Measurements from ENCODE around the gene CFAP53.
"Not testable (repeated sequence)": the region's sequence is repeated elsewhere in the genome, so short reads cannot be mapped to it uniquely, and the experiment has no call there.

The CFAP53 gene

DNA sequence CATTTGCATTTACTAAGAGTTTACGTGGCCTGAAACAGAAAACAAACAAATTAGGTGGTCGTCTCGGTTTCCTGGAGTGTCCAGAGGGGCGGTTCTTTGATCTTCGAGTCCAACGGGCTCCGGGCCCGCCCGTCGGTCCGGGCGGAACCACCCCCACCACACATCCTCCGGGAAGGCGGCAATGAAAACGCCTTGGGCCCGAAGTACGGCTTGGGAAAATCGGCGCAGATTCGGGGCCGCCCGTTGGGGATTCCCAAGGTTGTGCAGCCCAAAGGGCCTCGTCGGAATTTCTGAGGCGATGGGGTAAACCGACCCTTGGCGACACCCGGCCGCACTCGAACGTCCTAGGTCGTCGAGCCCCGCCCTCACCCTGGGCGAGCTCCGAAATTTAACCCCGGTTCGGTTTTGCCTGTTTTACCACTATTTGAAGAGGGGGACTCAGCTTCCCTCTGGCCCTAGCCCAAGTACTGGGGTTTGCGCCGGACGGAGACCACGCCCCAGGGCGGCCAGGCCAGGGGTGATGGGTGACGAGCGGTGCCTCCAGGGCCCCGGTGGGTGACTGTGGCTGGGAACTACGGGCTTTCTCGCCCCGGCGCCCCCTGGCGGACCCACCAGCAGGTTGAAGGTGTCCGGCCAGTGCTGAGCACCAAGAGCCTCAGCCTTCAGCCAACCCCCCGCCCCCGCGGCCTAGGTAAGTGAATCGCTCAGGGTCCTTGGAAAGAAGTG is 1.9 kb upstream of the CFAP53 start:
- peak; percentile 32 to 73 for DNase-seq

GRCh38 chr18:50262977-50263376 is 3.3 kb downstream of the CFAP53 start:
- no peak for DNase-seq

GRCh38 chr18:50250935-50251334 is 15.4 kb downstream of the CFAP53 start:
- no peak for DNase-seq

GRCh38 chr18:50249576-50249975 is 16.7 kb downstream of the CFAP53 start:
- DNase-seq: no peak

- DNase-seq: no peak
Measured at GRCh38 chr18:50247561-50247960, 18.7 kb downstream of the CFAP53 start.

GRCh38 chr18:50241768-50242167 is 24.5 kb downstream of the CFAP53 start:
- DNase-seq: not testable (repeated sequence)

DNA sequence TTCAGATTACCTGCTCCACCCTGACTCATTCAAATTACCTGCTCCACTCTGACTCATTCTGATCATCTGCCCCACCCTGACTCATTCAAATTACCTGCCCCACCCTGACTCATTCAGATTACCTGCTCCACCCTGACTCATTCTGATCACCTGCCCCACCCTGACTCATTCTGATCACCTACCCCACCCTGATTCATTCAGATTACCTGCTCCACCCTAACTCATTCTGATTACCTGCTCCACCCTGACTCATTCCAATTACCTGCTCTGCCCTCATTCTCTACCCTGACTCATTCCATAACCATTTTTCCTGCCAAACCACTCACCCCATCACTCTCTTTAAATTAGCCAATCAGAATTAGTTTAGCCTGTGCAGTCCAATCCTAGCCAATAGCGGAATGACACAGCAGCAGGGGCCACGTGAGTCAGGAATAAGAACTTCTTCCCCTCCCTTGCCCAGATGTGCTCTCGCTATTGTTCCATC is 26.2 kb downstream of the CFAP53 start:
- no peak for DNase-seq

GRCh38 chr18:50232419-50232818 is 33.9 kb downstream of the CFAP53 start:
- DNase-seq: no peak

DNA sequence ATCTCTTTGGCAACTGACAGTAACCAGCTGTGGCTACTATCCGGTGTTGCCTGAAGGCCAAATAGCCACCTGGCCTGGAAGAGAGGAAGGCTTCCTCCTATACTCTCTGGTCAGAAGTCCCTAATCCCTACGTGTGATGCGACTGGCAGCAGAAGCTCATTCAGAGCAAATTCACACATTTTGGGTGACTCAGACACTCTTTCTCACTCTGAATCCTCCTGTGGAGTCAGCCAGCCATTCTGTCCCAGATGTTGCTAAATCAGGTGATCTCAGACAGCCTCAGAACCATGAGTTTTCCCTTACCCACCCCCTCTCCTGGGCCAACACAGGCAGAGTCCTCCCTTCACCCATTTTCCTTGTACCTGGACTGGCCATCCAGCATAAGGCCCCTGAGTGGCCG is 34.7 kb downstream of the CFAP53 start:
- no peak for DNase-seq

GRCh38 chr18:50220249-50220648 is 46.0 kb downstream of the CFAP53 start:
- not testable (repeated sequence) for DNase-seq

DNA sequence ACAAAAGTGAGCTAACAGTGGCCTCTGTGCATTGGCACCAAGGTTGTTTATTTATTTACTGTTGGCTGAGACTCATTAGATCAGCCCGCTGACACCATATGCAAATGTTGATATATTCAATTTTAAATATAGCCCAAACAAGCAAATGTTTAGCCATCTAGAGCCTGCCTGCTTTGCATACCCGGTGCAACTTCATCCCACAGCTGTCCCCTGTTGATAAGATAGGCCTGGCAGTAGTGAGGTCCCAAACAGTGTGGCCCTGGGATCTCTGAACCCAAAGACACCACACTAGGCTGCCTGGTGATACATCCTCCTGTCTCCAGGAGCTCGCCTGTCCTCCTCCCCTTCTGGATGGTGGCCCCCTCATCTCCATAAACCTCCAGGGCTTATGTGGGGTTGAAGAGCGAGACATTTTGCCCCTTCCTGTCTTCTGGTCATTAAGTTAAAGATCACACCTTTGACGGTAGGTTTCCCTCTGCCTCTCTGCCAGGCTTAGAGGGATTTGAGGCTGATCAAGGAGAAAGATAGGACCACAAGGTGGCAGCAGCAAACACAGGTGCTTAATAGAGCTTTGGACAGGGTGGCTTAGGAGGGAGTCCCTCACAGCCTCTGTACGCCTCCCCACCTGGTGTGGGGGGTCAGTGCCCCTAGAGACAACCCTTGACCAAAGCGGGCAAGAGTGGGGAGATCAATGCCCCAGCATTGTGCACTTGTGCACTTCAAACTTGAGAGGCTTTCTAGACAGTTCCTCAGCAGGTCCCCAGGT is 47.7 kb downstream of the CFAP53 start:
- DNase-seq: peak in 1 of 2 experiments; percentile 25

DNA sequence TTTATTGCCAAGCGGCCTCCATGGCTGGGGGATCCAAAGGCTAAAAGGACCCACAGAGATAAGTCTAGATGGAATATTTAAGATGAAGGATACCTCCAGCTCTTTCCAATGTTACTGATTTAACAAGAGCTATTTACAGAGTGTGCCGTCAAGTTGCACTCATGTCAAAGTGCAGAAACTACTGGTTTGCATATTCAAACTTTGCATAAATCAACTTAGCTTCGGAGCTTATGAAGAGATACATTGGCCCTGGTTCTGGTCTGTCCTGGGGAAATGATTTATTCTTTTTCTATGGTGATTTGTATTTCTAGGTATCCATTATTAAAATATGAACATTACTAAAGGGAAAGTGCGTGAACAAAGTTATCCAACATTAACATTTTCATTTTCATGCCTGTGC is 57.0 kb downstream of the CFAP53 start:
- no peak for DNase-seq

- DNase-seq: no peak
Measured at GRCh38 chr18:50207722-50208121, 58.6 kb downstream of the CFAP53 start.

GRCh38 chr18:50203801-50204604 is 62.3 kb downstream of the CFAP53 start:
- peak in 1 of 2 experiments; percentile 6 for DNase-seq

GRCh38 chr18:50201476-50202018 is 64.7 kb downstream of the CFAP53 start:
- DNase-seq: no peak

DNA sequence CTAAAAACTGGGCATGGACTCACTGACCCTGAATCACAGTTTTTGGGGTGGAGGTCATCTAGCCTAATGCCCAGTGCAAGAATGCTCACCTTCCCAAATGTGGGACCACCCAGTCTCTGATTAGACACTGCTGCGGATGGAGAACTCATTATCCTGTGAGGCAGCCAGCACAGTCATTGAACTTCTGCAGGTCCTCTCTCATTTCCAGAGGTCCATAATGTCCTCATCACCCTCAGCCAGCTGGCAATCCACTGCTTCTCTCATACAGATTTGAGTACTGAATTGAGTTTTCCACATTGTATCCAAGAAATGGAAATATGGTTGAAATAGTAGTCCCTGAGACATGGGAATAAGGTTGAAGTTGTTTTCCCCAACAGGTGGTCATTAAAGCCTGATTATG is 66.4 kb downstream of the CFAP53 start:
- no peak for DNase-seq

- no peak for DNase-seq
Measured at GRCh38 chr18:50199346-50199855, 66.9 kb downstream of the CFAP53 start.

DNA sequence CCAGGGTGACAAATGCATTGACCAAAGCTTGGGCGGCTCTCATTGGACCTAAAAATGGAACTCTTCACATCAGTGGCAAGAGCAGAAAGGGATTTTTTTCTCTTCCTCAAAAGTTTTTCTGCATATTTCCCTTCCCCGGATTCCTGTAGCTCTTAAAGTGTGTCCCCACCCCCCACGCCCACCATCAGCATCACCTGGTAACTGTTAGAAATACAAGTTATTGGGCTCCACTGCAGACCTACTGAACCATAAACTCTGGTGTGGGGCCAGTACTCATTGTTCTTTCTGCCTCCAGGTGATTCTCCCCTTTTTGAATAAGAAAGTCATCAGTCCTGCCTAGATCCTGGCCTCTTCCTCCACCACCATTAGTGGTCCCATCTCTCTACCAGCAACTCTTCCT is 70.0 kb downstream of the CFAP53 start:
- DNase-seq: no peak

- no peak for DNase-seq
Measured at GRCh38 chr18:50195689-50196088, 70.6 kb downstream of the CFAP53 start.

DNA sequence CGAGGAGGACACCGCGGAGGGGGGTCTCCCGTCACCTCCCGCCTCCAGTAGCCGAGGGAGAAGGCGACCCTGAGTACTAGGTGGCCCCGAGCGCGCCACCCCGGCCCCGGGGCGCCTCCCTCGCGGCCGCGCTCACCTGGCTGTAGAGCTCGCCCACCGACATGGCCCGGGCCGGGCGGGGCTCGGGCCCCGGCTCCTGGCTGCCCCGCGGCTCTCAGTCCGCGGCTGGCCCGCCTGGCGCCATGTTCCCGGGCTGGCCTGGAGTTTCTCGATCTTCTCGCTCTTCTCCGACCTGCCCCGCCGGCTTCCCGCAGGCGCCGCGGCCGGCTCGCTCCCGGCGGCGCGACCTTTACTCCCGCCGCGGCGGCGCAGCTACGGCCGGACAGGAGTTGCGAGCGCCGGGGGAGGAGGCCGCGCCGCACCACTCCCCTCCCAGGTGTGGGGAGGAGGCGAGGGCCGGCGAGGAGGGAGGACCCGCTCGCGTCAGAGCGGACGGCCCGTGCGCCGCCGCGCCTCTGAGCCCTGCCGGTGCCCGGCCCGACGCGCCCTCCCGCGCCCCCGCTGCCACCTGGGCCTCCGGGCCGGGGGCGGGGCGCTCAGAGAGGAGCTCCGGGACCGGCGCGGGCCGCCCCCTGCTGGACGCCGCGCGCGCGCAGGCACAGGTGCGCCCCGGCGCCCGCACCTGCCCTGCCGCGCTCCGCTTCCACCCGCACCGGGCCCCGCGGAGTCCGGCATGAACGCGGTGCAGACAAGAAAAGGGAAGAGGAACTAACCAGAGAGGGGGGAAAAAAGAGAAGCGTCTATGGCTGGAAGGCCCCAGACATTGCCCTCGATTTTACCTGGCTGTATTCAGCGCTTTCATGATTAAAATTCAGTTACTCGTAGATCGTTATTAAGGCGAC is 71.4 kb downstream of the CFAP53 start, which contains the start of gene MYO5B:
MYO5B (minus strand) TSS at position 517 of the 902 bp plus-strand sequence; CDS start at position 163, 354 bp downstream.
- DNase-seq: no peak

DNA sequence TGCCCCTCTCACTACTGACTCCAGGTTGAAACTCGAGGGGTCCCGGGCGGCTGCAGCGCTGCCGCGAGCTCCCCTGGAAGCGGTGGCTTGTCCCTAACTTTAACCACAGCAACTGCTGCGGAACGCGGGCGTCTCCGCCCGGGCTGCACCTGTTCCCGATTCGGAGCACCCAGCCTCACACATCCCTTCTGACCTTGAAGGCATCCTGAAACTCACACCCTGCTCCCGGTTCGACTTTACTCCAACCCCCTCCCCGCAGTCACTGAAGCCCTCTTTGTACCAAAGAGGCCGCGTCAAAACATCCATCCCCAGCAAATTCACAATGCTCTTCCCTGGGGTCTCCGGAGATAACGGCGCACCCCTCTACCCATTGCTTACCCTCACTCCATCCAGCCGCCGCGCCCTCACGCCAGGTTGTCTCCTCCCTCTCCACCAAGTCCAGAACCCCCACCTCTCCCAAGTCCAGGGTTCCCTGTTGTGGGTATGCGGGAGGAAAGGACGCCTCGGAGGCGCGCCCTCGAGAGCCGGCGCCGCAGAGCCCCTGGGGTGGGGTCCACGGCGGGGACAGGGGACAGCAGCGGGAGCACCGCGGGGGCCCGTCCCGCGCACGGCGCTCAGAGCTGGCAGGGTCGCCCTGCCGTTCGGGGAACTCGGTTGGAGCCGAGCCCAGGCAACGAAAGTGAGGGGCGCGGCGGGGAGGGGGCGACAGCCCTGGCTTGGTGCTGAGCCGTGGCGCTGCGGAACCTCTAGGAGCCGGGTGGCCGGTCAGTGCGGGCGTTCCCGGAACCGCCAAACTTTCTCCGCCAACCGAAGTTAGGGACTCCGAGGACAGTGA is 72.3 kb downstream of the CFAP53 start:
- no peak for DNase-seq
